ENCODE data around the gene MRAS. TPM values are rescaled to one million over a fixed set of nuclear protein-coding genes. Genes with fewer than 3 reads are reported as not detected.
"Not testable (repeated sequence)": the region's sequence is repeated elsewhere in the genome, so short reads cannot be mapped to it uniquely, and the experiment has no call there.

The MRAS gene
- polyA plus RNA-seq, 1 donor from 2014 or later = 52.8 TPM

DNA sequence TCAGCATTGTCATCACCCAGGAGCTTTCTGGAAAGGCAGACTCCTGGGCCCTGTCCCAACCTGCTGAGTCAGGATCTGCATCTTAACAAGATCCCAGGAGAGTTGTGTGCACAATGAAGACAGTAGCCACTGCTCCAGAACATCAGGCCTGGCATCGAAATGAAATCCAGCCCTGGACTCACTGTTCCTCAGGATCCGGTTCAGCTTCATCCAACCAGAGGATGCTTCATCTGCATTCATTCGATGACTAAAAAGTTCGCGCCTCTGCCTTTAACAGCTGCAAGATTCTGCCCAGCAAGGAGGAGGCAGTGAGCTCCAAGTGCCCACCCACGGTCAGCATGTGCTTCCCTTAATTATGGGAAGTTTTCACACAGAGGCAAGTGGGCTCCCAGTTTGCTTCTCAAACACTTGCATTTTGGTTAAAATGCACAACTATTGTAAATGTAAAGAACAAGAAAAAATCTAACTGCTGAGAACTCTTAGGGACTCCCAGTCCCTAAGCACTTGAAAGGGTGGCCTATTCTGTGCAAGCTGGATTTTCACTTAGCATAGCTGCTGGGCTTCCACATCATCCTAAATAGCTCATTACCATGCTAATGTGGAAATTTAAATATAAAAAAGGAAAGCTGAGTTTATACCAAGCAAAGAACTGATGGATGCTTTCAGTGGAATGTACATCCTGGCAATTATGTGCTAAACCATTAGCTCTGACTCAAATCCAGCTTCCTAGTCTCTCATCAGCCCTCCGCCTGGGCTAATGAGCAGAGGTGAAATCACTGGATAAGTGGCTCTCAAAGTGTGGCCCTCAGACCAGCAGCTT, 60.6 kb downstream of the MRAS start:
- Histone ChIP-seq H3K4me2 (ENCODE audit: low read length) (no peak overlapping the region), H3K9ac (ENCODE audit: low read length) (no peak overlapping the region), H3K27ac (ENCODE audit: low read length) (no peak overlapping the region)

DNA sequence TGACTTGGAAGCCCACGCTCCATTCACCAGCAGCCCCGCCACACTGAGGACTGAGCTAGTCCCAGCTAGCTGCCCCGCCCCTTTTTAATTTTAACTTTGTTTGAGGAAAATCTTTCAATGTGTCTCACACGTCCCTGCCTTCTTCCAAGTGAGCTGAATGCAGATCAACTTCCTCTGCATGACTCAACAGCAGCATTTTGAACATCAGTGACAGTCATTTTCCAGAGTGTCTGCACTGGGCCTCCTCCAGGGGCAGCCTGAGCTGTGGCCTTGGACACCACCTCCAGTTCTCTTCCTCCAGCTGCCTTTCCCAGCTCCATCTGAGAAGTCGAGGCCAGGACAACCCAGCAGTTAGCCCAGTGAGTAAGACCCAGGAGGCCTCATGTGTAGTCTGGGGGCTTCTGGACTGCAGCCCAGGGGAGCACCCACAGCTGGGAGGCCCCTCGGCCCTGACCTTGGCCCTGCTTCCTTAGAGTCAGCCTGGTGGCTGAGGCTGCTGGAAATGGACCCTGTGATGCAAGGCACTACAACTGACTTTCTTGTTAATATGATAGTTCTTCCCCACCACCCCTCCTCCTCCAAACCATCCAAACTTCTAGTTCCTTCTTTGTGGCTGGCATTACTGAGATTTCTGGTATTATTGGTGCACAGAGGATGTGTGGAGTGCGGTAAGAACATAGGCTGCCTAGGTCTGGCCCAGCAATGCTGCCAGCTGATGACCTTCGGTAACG, 64.6 kb downstream of the MRAS start:
- Histone ChIP-seq H3K27ac (ENCODE audit: low read length) (no peak overlapping the region), H3K4me3 (ENCODE audit: low read length) (no peak overlapping the region), H3K4me2 (ENCODE audit: low read length) (no peak overlapping the region), H3K9me3 (ENCODE audit: low read length) (no peaks in the 10 kb centered on the region), H3F3A (ENCODE audit: insufficient read depth, low read length, poor library complexity, severe bottlenecking) (no peaks in the 10 kb centered on the region), H3K36me3 (ENCODE audit: insufficient read depth, low read length) (no peaks in the 10 kb centered on the region), H3K27me3 (ENCODE audit: insufficient read depth, low read depth, low read length) (no peaks in the 10 kb centered on the region), H3K9ac (ENCODE audit: low read length) (no peak overlapping the region), H3K9me2 (ENCODE audit: insufficient read depth, low read length) (no peaks in the 10 kb centered on the region), H4K20me1 (ENCODE audit: insufficient read depth) (no peaks in the 10 kb centered on the region), H3K79me2 (replicated peaks; ENCODE audit: insufficient read depth, low read length) (no peaks in the 10 kb centered on the region), H2AFZ (ENCODE audit: low read depth, low read length) (no peak overlapping the region)
- no peak for TF ChIP-seq SMC3 (conservative IDR thresholded peaks at IDR 0.05; ENCODE audit: poor library complexity)
- no peak for TF ChIP-seq POLR2AphosphoS5 (IDR thresholded peaks at IDR 0.05)

More for the DNA sequence above, 60.6 kb downstream of the MRAS start:
- Histone ChIP-seq H3K9me3 (ENCODE audit: low read length) (no peaks in the 10 kb centered on the region), H3K27me3 (ENCODE audit: insufficient read depth, low read depth, low read length) (no peaks in the 10 kb centered on the region), H2AFZ (ENCODE audit: low read depth, low read length) (no peak overlapping the region), H4K20me1 (ENCODE audit: insufficient read depth) (no peaks in the 10 kb centered on the region), H3F3A (ENCODE audit: insufficient read depth, low read length, poor library complexity, severe bottlenecking) (no peaks in the 10 kb centered on the region), H3K4me3 (ENCODE audit: low read length) (no peak overlapping the region), H3K9me2 (ENCODE audit: insufficient read depth, low read length) (no peaks in the 10 kb centered on the region), H3K79me2 (replicated peaks; ENCODE audit: insufficient read depth, low read length) (no peaks in the 10 kb centered on the region), H3K36me3 (ENCODE audit: insufficient read depth, low read length) (no peaks in the 10 kb centered on the region)
- TF ChIP-seq TAF1 (IDR thresholded peaks at IDR 0.05; ENCODE audit: low read depth) = no peak
- TF ChIP-seq EP300 (conservative IDR thresholded peaks at IDR 0.05; ENCODE audit: poor library complexity, severe bottlenecking) = no peak
- no peak for TF ChIP-seq RAD21 (conservative IDR thresholded peaks at IDR 0.05)
- no peak for TF ChIP-seq MXI1 (conservative IDR thresholded peaks at IDR 0.05; ENCODE audit: poor library complexity, severe bottlenecking)

DNA sequence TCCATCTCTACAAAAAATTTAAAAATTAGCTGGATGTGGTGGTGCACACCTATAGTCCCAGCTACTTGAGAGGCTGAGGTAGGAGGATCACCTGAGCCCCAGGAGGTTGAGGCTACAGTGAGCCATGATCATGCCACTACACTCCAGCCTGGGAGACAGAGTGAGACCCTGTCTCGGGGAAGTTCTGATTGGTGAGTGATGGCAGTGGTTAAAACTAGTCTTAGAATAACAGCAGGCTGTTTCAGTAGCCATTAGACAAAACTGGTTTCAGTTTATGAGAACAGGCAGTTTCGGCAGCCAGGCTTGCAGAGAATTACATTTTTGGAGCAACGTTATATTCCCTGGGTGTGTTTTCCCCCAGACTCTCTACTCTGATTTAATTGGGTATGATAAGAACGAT, 67.9 kb downstream of the MRAS start:
- H3K27me3 ChIP-seq (ENCODE audit: insufficient read depth, low read depth, low read length); H3K4me3 ChIP-seq (ENCODE audit: low read length); H3K9ac ChIP-seq (ENCODE audit: low read length); H2AFZ ChIP-seq (ENCODE audit: low read depth, low read length); H4K20me1 ChIP-seq (ENCODE audit: insufficient read depth); H3K36me3 ChIP-seq (ENCODE audit: insufficient read depth, low read length); H3K79me2 ChIP-seq (replicated peaks; ENCODE audit: insufficient read depth, low read length); H3K4me2 ChIP-seq (ENCODE audit: low read length); H3K9me2 ChIP-seq (ENCODE audit: insufficient read depth, low read length); H3K9me3 ChIP-seq (ENCODE audit: low read length); H3K27ac ChIP-seq (ENCODE audit: low read length); H3F3A ChIP-seq (ENCODE audit: insufficient read depth, low read length, poor library complexity, severe bottlenecking): not testable (repeated sequence)

- Histone ChIP-seq H3K9me2 (ENCODE audit: insufficient read depth, low read length) (no peaks in the 10 kb centered on the region), H3K27me3 (ENCODE audit: insufficient read depth, low read depth, low read length) (no peaks in the 10 kb centered on the region), H2AFZ (ENCODE audit: low read depth, low read length) (no peak overlapping the region), H3K36me3 (ENCODE audit: insufficient read depth, low read length) (no peaks in the 10 kb centered on the region), H3K79me2 (replicated peaks; ENCODE audit: insufficient read depth, low read length) (no peaks in the 10 kb centered on the region), H3K27ac (ENCODE audit: low read length) (no peak overlapping the region), H3K9me3 (ENCODE audit: low read length) (no peaks in the 10 kb centered on the region), H3K4me3 (ENCODE audit: low read length) (no peak overlapping the region), H3K9ac (ENCODE audit: low read length) (no peak overlapping the region), H3F3A (ENCODE audit: insufficient read depth, low read length, poor library complexity, severe bottlenecking) (no peaks in the 10 kb centered on the region), H4K20me1 (ENCODE audit: insufficient read depth) (no peaks in the 10 kb centered on the region), H3K4me2 (ENCODE audit: low read length) (no peak overlapping the region)
- TF ChIP-seq TAF1 (IDR thresholded peaks at IDR 0.05; ENCODE audit: low read depth) (no peak), EP300 (conservative IDR thresholded peaks at IDR 0.05; ENCODE audit: poor library complexity, severe bottlenecking) (no peak), SMC3 (conservative IDR thresholded peaks at IDR 0.05; ENCODE audit: poor library complexity) (peak; percentile 74), RAD21 (conservative IDR thresholded peaks at IDR 0.05) (peak; percentile 67), POLR2AphosphoS5 (IDR thresholded peaks at IDR 0.05) (no peak)
- TF ChIP-seq, protein P1, sequence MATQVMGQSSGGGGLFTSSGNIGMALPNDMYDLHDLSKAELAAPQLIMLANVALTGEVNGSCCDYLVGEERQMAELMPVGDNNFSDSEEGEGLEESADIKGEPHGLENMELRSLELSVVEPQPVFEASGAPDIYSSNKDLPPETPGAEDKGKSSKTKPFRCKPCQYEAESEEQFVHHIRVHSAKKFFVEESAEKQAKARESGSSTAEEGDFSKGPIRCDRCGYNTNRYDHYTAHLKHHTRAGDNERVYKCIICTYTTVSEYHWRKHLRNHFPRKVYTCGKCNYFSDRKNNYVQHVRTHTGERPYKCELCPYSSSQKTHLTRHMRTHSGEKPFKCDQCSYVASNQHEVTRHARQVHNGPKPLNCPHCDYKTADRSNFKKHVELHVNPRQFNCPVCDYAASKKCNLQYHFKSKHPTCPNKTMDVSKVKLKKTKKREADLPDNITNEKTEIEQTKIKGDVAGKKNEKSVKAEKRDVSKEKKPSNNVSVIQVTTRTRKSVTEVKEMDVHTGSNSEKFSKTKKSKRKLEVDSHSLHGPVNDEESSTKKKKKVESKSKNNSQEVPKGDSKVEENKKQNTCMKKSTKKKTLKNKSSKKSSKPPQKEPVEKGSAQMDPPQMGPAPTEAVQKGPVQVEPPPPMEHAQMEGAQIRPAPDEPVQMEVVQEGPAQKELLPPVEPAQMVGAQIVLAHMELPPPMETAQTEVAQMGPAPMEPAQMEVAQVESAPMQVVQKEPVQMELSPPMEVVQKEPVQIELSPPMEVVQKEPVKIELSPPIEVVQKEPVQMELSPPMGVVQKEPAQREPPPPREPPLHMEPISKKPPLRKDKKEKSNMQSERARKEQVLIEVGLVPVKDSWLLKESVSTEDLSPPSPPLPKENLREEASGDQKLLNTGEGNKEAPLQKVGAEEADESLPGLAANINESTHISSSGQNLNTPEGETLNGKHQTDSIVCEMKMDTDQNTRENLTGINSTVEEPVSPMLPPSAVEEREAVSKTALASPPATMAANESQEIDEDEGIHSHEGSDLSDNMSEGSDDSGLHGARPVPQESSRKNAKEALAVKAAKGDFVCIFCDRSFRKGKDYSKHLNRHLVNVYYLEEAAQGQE (IDR thresholded peaks at IDR 0.05; ENCODE audit: borderline replicate concordance) = no peak
- TF ChIP-seq, protein P2, sequence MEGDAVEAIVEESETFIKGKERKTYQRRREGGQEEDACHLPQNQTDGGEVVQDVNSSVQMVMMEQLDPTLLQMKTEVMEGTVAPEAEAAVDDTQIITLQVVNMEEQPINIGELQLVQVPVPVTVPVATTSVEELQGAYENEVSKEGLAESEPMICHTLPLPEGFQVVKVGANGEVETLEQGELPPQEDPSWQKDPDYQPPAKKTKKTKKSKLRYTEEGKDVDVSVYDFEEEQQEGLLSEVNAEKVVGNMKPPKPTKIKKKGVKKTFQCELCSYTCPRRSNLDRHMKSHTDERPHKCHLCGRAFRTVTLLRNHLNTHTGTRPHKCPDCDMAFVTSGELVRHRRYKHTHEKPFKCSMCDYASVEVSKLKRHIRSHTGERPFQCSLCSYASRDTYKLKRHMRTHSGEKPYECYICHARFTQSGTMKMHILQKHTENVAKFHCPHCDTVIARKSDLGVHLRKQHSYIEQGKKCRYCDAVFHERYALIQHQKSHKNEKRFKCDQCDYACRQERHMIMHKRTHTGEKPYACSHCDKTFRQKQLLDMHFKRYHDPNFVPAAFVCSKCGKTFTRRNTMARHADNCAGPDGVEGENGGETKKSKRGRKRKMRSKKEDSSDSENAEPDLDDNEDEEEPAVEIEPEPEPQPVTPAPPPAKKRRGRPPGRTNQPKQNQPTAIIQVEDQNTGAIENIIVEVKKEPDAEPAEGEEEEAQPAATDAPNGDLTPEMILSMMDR (IDR thresholded peaks at IDR 0.05; ENCODE audit: poor library complexity, severe bottlenecking) = peak; percentile 82
Observed at GRCh38 chr3:138417559-138417982, 69.2 kb downstream of the MRAS start.
